GM12878 (cell line): Measurements from ENCODE around the gene RIN1.
"Not testable (repeated sequence)": the region's sequence is repeated elsewhere in the genome, so short reads cannot be mapped to it uniquely, and the experiment has no call there.

ENCODE experiments used
- CTCF ChIP-seq, 3 experiments: IDR thresholded peaks in 2 of 3; conservative IDR thresholded peaks in 1 of 3; 2 replicates each; pipeline ENCODE4 v1.5.1; 2011; ENCODE audit warnings: low read depth in 3 of 3, low read length in 3 of 3, mild to moderate bottlenecking in 3 of 3, control low read depth in 2 of 3, moderate library complexity in 2 of 3, inconsistent platforms in 1 of 3, mixed read lengths in 1 of 3; ENCODE audit not compliant: control insufficient read depth in 2 of 3, insufficient read depth in 1 of 3; ENCODE audit errors: extremely low read depth in 1 of 3
- MXI1 ChIP-seq: fragments of 150-350 bp; IDR thresholded peaks from 2 replicates; pipeline ENCODE4 v1.6.1; 2011; ENCODE audit warnings: low read depth, mild to moderate bottlenecking, inconsistent platforms, low read length, improper control_type of control experiment

- not testable (repeated sequence) for TF ChIP-seq MXI1; CTCF (IDR thresholded peaks at IDR 0.05 in 2 of 3, conservative IDR thresholded peaks at IDR 0.05 in 1 of 3; ENCODE audit: control insufficient read depth in 2 of 3, extremely low read depth in 1 of 3, insufficient read depth in 1 of 3, low read depth in 3 of 3, low read length in 3 of 3)
Measured at GRCh38 chr11:66310803-66311440, 25.3 kb downstream of the RIN1 start.
